PC-9 (cell line): ENCODE data around the gene TMEM128. TPM values are rescaled to one million over a fixed set of nuclear protein-coding genes. Genes with fewer than 3 reads are reported as not detected.
A peak's percentile ranks its signal among the peaks of the same experiment; 100 is the strongest.
"Not testable (repeated sequence)": the region's sequence is repeated elsewhere in the genome, so short reads cannot be mapped to it uniquely, and the experiment has no call there.

Experiments
- BruUV-seq: library from RNA; stranded (reverse); fragments of 400-500 nt; replicated peaks from 2 replicates; lab custom pipeline; 2021; lab: Mats Ljungman, UMichigan
- CTCF ChIA-PET: fragments of 300-600 bp; sonication (Branson Sonifier 250); formaldehyde crosslinking; loops from one replicate; lab custom pipeline; 2022; ENCODE audit warnings: antibody characterized with exemption; lab: Charles Lee
- POLR2A ChIA-PET: fragments of 300-600 bp; sonication (Branson Sonifier 250); formaldehyde crosslinking; loops from one replicate; lab custom pipeline; 2022; ENCODE audit warnings: antibody characterized with exemption; ENCODE audit not compliant: unreplicated experiment; lab: Charles Lee
- DNase-seq, 2 experiments: peaks; one replicate each; pipeline versions ENCODE4 v3.0.0 to v3.0.0-alpha.2; 2015 to 2022; ENCODE audit warnings: mixed read lengths in 1 of 2
- H2AFZ ChIP-seq: fragments of 200-600 bp; sonication (generic); 2 replicates; pipeline ENCODE4 v1.8.1; 2017; ENCODE audit warnings: antibody characterized with exemption
- H3F3A ChIP-seq: fragments of 200-600 bp; sonication (generic); 2 replicates; pipeline ENCODE4 v1.8.1; 2017; ENCODE audit warnings: antibody characterized with exemption, mild to moderate bottlenecking, low read depth; ENCODE audit not compliant: insufficient read depth
- H3K27ac ChIP-seq: fragments of 200-600 bp; sonication (generic); 2 replicates; pipeline ENCODE4 v1.6.1; 2016; ENCODE audit warnings: mixed run types
- H3K27me3 ChIP-seq: fragments of 200-600 bp; sonication (generic); 2 replicates; pipeline ENCODE4 v1.6.1; 2016; ENCODE audit warnings: low read depth, mixed run types; ENCODE audit not compliant: insufficient read depth
- H3K36me3 ChIP-seq: fragments of 200-600 bp; sonication (generic); 2 replicates; pipeline ENCODE4 v1.6.1; 2016; ENCODE audit warnings: low read depth, mixed run types
- H3K4me1 ChIP-seq: fragments of 200-600 bp; sonication (generic); replicated peaks from 2 replicates; pipeline ENCODE4 v1.6.1; 2016; ENCODE audit warnings: mixed run types; ENCODE audit not compliant: insufficient read depth
- H3K4me2 ChIP-seq: fragments of 200-600 bp; sonication (generic); 2 replicates; pipeline ENCODE4 v1.6.1; 2017; ENCODE audit warnings: mixed run types
- H3K4me3 ChIP-seq: fragments of 200-600 bp; sonication (generic); 2 replicates; pipeline ENCODE4 v1.6.1; 2016; ENCODE audit warnings: mixed run types
- H3K79me2 ChIP-seq: fragments of 200-600 bp; sonication (generic); 2 replicates; pipeline ENCODE4 v1.6.1; 2017; ENCODE audit warnings: low read depth, mixed run types
- H3K9me2 ChIP-seq: fragments of 200-600 bp; sonication (generic); 2 replicates; pipeline ENCODE4 v1.8.1; 2017; ENCODE audit warnings: mild to moderate bottlenecking; ENCODE audit not compliant: insufficient read depth
- H3K9me3 ChIP-seq: fragments of 200-600 bp; sonication (generic); 2 replicates; pipeline ENCODE4 v1.8.1; 2016; ENCODE audit warnings: low read depth; ENCODE audit not compliant: insufficient read depth
- H4K20me1 ChIP-seq: fragments of 200-600 bp; sonication (generic); 2 replicates; pipeline ENCODE4 v1.8.1; 2017; ENCODE audit not compliant: insufficient read depth
- CTCF ChIP-seq: fragments of 200-600 bp; sonication (generic); conservative IDR thresholded peaks from 2 replicates; pipeline ENCODE4 v1.6.1; 2017; ENCODE audit warnings: mixed run types, antibody characterized with exemption, mild to moderate bottlenecking, moderate library complexity
- EZH2 ChIP-seq: fragments of 200-600 bp; sonication (generic); IDR thresholded peaks from 2 replicates; pipeline ENCODE4 v1.8.0; 2017; ENCODE audit warnings: antibody characterized with exemption, low read depth
- intact Hi-C: fragments of 100-400 bp; cut with micrococcal nuclease; formaldehyde crosslinking; loops from one replicate; pipeline ENCODE4 v1.10.0; 2022; ENCODE audit not compliant: unreplicated experiment
- total RNA-seq: library from RNA; stranded (reverse); gene quantifications from 2 replicates; pipeline ENCODE4 v1.2.3, GENCODE V29; 2021

Gene TMEM128
- total RNA-seq, 1 experiment from 2014 or later: 18.1 TPM

GRCh38 chr4:4248885-4249203, 821 bp upstream of the TMEM128 start:
- peaks cover 9% of the 10 kb centered on the region for H3K79me2 ChIP-seq
- H3K36me3 ChIP-seq: no peaks in the 10 kb centered on the region
- no TSS peak for BruUV-seq
- intact Hi-C loops: loop anchor here (2.0 kb wide), 1 partner anchor 42 kb away; the partner anchor contains the start of genes LYAR and ZBTB49
- DNase-seq: no peak
- H2AFZ ChIP-seq: peak overlapping the region; percentile 94
- no peaks in the 10 kb centered on the region for H4K20me1 ChIP-seq
- H3K27me3 ChIP-seq: no peaks in the 10 kb centered on the region
- H3K9me2 ChIP-seq: no peaks in the 10 kb centered on the region
- H3K4me1 ChIP-seq: 0 out of 2 replicates have a peak, but pooled peaks cover 12% of the 10 kb centered on the region
- peak overlapping the region; percentile 76 for H3K27ac ChIP-seq
- H3K4me2 ChIP-seq: peak overlapping the region; percentile 93
- H3F3A ChIP-seq: no peaks in the 10 kb centered on the region
- H3K9me3 ChIP-seq: no peaks in the 10 kb centered on the region
- ChIA-PET CTCF (no interaction called here), POLR2A (interaction anchor here (0.8 kb wide), 1 partner anchor 11 kb away, joined by 4 read pairs; no protein-coding TSS in a partner anchor)
- TF ChIP-seq EZH2 (no peak), CTCF (no peak)
- H3K4me3 ChIP-seq: peak overlapping the region; percentile 90

- peak overlapping the region; percentile 93 for H3K4me2 ChIP-seq
- no peak for TF ChIP-seq CTCF
- intact Hi-C loops: loop anchor here (2.0 kb wide), 1 partner anchor 43 kb away; the partner anchor contains the start of genes LYAR and ZBTB49
- no peaks in the 10 kb centered on the region for H3K36me3 ChIP-seq
- H3K27me3 ChIP-seq: no peaks in the 10 kb centered on the region
- H2AFZ ChIP-seq: peak overlapping the region; percentile 94
- TSS peak; percentile 69 for BruUV-seq
- no peaks in the 10 kb centered on the region for H3F3A ChIP-seq
- CTCF ChIA-PET: no interaction called here
- H3K9me3 ChIP-seq: no peaks in the 10 kb centered on the region
- H3K9me2 ChIP-seq: no peaks in the 10 kb centered on the region
- POLR2A ChIA-PET: interaction anchor here (0.6 to 0.7 kb wide), 3 partner anchors 12 to 434 kb away, joined by 3 to 4 read pairs (median 3); no protein-coding TSS in a partner anchor
- peak overlapping the region; percentile 90 for H3K4me3 ChIP-seq
- H4K20me1 ChIP-seq: no peaks in the 10 kb centered on the region
- H3K79me2 ChIP-seq: peaks cover 9% of the 10 kb centered on the region
- H3K27ac ChIP-seq: peak overlapping the region; percentile 76
- DNase-seq: no peak
- H3K4me1 ChIP-seq: 0 out of 2 replicates have a peak, but pooled peaks cover 12% of the 10 kb centered on the region
Observed at GRCh38 chr4:4247696-4248028, 361 bp downstream of the TMEM128 start.

- ChIA-PET POLR2A (no interaction called here), CTCF (no interaction called here)
- H3K27me3 ChIP-seq: no peaks in the 10 kb centered on the region
- H2AFZ ChIP-seq: no peak overlapping the region
- H3K79me2 ChIP-seq: peaks cover 9% of the 10 kb centered on the region
- H4K20me1 ChIP-seq: no peaks in the 10 kb centered on the region
- no peaks in the 10 kb centered on the region for H3K9me2 ChIP-seq
- no peak overlapping the region for H3K4me3 ChIP-seq
- no peak overlapping the region for H3K27ac ChIP-seq
- H3K4me2 ChIP-seq: no peak overlapping the region
- no peaks in the 10 kb centered on the region for H3F3A ChIP-seq
- no TSS peak for BruUV-seq
- no peaks in the 10 kb centered on the region for H3K36me3 ChIP-seq
- H3K9me3 ChIP-seq: no peaks in the 10 kb centered on the region
- DNase-seq: no peak
- intact Hi-C loops: no loop called here
- no peak for TF ChIP-seq EZH2
- 0 out of 2 replicates have a peak, but pooled peaks cover 12% of the 10 kb centered on the region for H3K4me1 ChIP-seq
Observed at GRCh38 chr4:4245172-4245571, 2.9 kb downstream of the TMEM128 start.

- H3K27ac ChIP-seq, H3K79me2 ChIP-seq, intact Hi-C loops, H3K4me1 ChIP-seq, H3K9me3 ChIP-seq, H3K4me3 ChIP-seq, DNase-seq, H3K27me3 ChIP-seq, CTCF ChIA-PET, POLR2A ChIA-PET, H3F3A ChIP-seq, H3K4me2 ChIP-seq, BruUV-seq, H3K9me2 ChIP-seq, H4K20me1 ChIP-seq, H3K36me3 ChIP-seq, H2AFZ ChIP-seq: not testable (repeated sequence)
Observed at GRCh38 chr4:4239551-4239950, 8.5 kb downstream of the TMEM128 start.
